Lung (tissue), 13 donors: ENCODE results near the gene CFAP57. TPM values are rescaled to one million over a fixed set of nuclear protein-coding genes. Genes with fewer than 3 reads are reported as not detected.

Experiments
- ATAC-seq: fragments of 200-7000 bp; cut with Tn5 transposase; one replicate; pipeline ENCODE4 v1.9.1; 2020; ENCODE audit warnings: moderate number of reproducible peaks; ENCODE audit not compliant: insufficient read depth, low FRiP score
- DNase-seq, 3 donors: peaks; one replicate each; pipeline ENCODE4 v3.0.0-alpha.2; 2013 to 2017
- H3K27ac ChIP-seq, 2 donors: one replicate each; pipeline ENCODE4 v1.5.1; 2013; ENCODE audit warnings: mild to moderate bottlenecking in 2 of 2, moderate library complexity in 2 of 2, control low read depth in 1 of 2, inconsistent platforms in 1 of 2, low read depth in 1 of 2, low read length in 1 of 2
- H3K27me3 ChIP-seq, 3 donors: one replicate each; pipeline ENCODE4 v1.5.1; 2013; ENCODE audit warnings: low read length in 2 of 3; ENCODE audit not compliant: control insufficient read depth in 3 of 3, insufficient read depth in 3 of 3
- H3K36me3 ChIP-seq, 4 donors: one replicate each; pipeline ENCODE4 v1.5.1; 2013; ENCODE audit warnings: low read length in 4 of 4, mild to moderate bottlenecking in 1 of 4, moderate library complexity in 1 of 4; ENCODE audit not compliant: control insufficient read depth in 4 of 4, insufficient read depth in 4 of 4
- H3K4me1 ChIP-seq, 5 donors: one replicate each; pipeline ENCODE4 v1.5.1; 2013; ENCODE audit warnings: low read length in 5 of 5, mild to moderate bottlenecking in 2 of 5, moderate library complexity in 1 of 5; ENCODE audit not compliant: control insufficient read depth in 5 of 5, insufficient read depth in 5 of 5
- H3K4me3 ChIP-seq: one replicate; pipeline ENCODE4 v1.5.1; 2013; ENCODE audit warnings: mild to moderate bottlenecking, control low read depth, moderate library complexity
- H3K9ac ChIP-seq, 2 donors: one replicate each; pipeline ENCODE4 v1.5.1; 2013; ENCODE audit warnings: low read length in 2 of 2, control low read depth in 1 of 2; ENCODE audit not compliant: insufficient read depth in 1 of 2
- H3K9me3 ChIP-seq, 4 donors: one replicate each; pipeline ENCODE4 v1.5.1; 2013; ENCODE audit warnings: low read length in 3 of 4, mild to moderate bottlenecking in 1 of 4, moderate library complexity in 1 of 4; ENCODE audit not compliant: control insufficient read depth in 4 of 4, insufficient read depth in 3 of 4
- WGBS, 2 donors: extraction: QIAGEN DNeasy Blood & Tissue Kit; methylation state at CpG; one replicate each; pipeline ENCODE4 v1.1.7; 2013; 5-methylcytosine and 5-hydroxymethylcytosine counted together
- polyA plus RNA-seq, 2 donors: library from polyadenylated mRNA; stranded (reverse); fragments of 200-250 nt; gene quantifications; one replicate each; pipeline ENCODE4 v1.2.1, GENCODE V29; 2013
- small RNA-seq: library from RNA; depleted of rRNA; stranded (forward); fragments of <200 nt; gene quantifications from one replicate; pipeline ENCODE3, GENCODE V24; 2014; ENCODE audit warnings: low replicate concordance
- total RNA-seq, 2 donors: library from RNA; depleted of rRNA in 1 of 2; stranded (reverse); fragments of >200 nt in 1 of 2; gene quantifications; one replicate each; pipeline ENCODE4 v1.2.1, GENCODE V29; 2014 to 2021
- TF ChIP-seq, protein P1 (sequence below): IDR thresholded peaks from 2 replicates; pipeline ENCODE4 v1.5.1; 2012; ENCODE audit warnings: mild to moderate bottlenecking; ENCODE audit errors: control extremely low read depth, extremely low read depth
- donor health status: control.
- donor health status: control.
- donor health status: Bipolar disorder and iron deficiency.
- donor health status: healthy.
- donor health status: DM: yes; HTN: yes; CAD: no.

The CFAP57 gene
- total and polyA plus RNA-seq, 4 donors, result 1.7 to 12.3 (median 6.3) TPM

DNA sequence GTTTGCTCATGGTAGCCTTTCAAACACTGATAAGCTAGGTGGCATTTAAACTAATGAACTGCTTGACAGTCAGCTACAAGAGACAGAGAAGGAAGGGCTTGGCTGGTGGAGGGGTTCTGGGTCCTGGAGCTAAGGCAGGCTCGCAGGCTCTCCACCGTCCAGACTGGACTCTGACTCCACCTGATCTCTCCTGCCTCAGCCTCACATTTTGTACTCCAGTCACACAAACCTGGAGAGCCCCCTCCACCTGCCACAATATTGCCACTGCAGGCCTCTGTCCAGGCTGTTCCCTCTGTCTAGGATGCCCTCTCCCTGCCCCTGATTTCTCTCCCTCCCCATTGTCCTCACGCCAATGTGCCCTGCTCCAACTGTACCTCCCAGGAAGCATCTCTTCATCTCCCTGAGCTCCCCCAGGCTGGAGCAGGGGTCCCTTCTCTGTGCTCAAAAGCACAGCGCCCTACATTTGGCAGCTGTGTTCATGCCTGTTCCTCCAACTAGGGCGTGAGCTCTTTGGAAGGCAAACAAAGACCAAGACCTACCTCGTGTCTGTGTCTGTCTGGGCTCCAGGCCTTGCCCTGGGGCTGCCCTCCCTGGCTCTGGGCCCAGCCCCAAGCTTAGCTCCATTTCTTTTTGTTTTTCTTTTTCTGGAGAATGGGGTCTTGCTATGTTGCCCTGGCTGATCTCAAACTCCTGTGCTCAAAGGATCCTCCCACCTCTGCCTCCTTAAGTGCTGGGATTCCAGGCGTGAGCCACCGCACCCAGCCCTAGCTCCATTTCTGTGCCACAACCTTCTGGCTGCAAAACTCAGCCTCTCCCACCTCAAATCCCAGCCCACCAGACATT lies 131.6 kb downstream of the CFAP57 start:
- TF ChIP-seq, protein P1, sequence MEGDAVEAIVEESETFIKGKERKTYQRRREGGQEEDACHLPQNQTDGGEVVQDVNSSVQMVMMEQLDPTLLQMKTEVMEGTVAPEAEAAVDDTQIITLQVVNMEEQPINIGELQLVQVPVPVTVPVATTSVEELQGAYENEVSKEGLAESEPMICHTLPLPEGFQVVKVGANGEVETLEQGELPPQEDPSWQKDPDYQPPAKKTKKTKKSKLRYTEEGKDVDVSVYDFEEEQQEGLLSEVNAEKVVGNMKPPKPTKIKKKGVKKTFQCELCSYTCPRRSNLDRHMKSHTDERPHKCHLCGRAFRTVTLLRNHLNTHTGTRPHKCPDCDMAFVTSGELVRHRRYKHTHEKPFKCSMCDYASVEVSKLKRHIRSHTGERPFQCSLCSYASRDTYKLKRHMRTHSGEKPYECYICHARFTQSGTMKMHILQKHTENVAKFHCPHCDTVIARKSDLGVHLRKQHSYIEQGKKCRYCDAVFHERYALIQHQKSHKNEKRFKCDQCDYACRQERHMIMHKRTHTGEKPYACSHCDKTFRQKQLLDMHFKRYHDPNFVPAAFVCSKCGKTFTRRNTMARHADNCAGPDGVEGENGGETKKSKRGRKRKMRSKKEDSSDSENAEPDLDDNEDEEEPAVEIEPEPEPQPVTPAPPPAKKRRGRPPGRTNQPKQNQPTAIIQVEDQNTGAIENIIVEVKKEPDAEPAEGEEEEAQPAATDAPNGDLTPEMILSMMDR, result no peak
- peak overlapping the region in 1 of 2 donors; percentile 44 for H3K27ac ChIP-seq
- peak in 2 of 3 donors; percentile 56 for DNase-seq
- peaks cover 3 to 35% (median 21%) of the 10 kb centered on the region in 5 donors for H3K4me1 ChIP-seq
- H3K9me3 ChIP-seq, result no peaks in the 10 kb centered on the region
- H3K36me3 ChIP-seq, result peaks cover 0 to 12% (median 0%) of the 10 kb centered on the region in 4 donors
- 53 to 80% methylated on average over 8 of the region's 8 CpGs for WGBS, 2 donors
- H3K4me3 ChIP-seq, result no peak overlapping the region
- no peak for ATAC-seq
- no peak overlapping the region for H3K9ac ChIP-seq
- no peaks in the 10 kb centered on the region for H3K27me3 ChIP-seq

Small RNA genes within 50 kb of the gene (small RNA-seq; reads per million reads assigned to genes)
- not detected for gene RNA5SP46

Other genes with a start within 250 kb of the CFAP57 start
- 100 to 1,000 TPM in 1 of 2 donors, 10 to 100 TPM in 1; 20.1 to 143 TPM for gene SLC2A1, start 213.5 kb upstream of the CFAP57 start, total RNA-seq
- gene SLC2A1, start 213.5 kb upstream of the CFAP57 start, polyA plus RNA-seq, result 10 to 100 TPM in 1 of 2 donors, 1 to 10 TPM in 1; 9.5 to 37.1 TPM
- gene EBNA1BP2, start within 50 bp of the CFAP57 start, total RNA-seq, result 10 to 100 TPM; 35.9 to 65.3 TPM
- 10 to 100 TPM; 51.5 to 99.4 TPM for gene EBNA1BP2, start within 50 bp of the CFAP57 start, polyA plus RNA-seq
- gene TMEM125, start 97.7 kb downstream of the CFAP57 start, total RNA-seq, result 100 to 1,000 TPM in 1 of 2 donors, 10 to 100 TPM in 1; 41.0 to 228 TPM
- gene TMEM125, start 97.7 kb downstream of the CFAP57 start, polyA plus RNA-seq, result 100 to 1,000 TPM; 101 to 127 TPM
- gene C1orf210, start 113.3 kb downstream of the CFAP57 start, total RNA-seq, result 10 to 100 TPM; 10.4 to 24.7 TPM
- gene C1orf210, start 113.3 kb downstream of the CFAP57 start, polyA plus RNA-seq, result 10 to 100 TPM; 17.2 to 25.9 TPM
- 100 to 1,000 TPM in 1 of 2 donors, 10 to 100 TPM in 1; 52.3 to 133 TPM for gene TIE1, start 128.7 kb downstream of the CFAP57 start, total RNA-seq
- 10 to 100 TPM; 20.5 to 31.9 TPM for gene TIE1, start 128.7 kb downstream of the CFAP57 start, polyA plus RNA-seq
- gene MPL, start 165.5 kb downstream of the CFAP57 start, total RNA-seq, result under 1 TPM; 0.63 to 0.67 TPM
- gene MPL, start 165.5 kb downstream of the CFAP57 start, polyA plus RNA-seq, result under 1 TPM; 0.12 to 0.23 TPM
- gene CDC20, start 186.7 kb downstream of the CFAP57 start, total RNA-seq, result 1 to 10 TPM; 4.8 to 6.1 TPM
- gene CDC20, start 186.7 kb downstream of the CFAP57 start, polyA plus RNA-seq, result 1 to 10 TPM; 3.6 to 5.6 TPM
- gene ELOVL1, start 195.7 kb downstream of the CFAP57 start, total RNA-seq, result 100 to 1,000 TPM in 1 of 2 donors, 10 to 100 TPM in 1; 41.2 to 126 TPM
- gene ELOVL1, start 195.7 kb downstream of the CFAP57 start, polyA plus RNA-seq, result 100 to 1,000 TPM in 1 of 2 donors, 10 to 100 TPM in 1; 79.1 to 174 TPM
- gene MED8, start 217.5 kb downstream of the CFAP57 start, total RNA-seq, result 10 to 100 TPM; 35.5 to 44.4 TPM
- 10 to 100 TPM; 35.9 to 45.1 TPM for gene MED8, start 217.5 kb downstream of the CFAP57 start, polyA plus RNA-seq
- 10 to 100 TPM; 48.5 to 71.5 TPM for gene SZT2, start 217.6 kb downstream of the CFAP57 start, total RNA-seq
- gene SZT2, start 217.6 kb downstream of the CFAP57 start, polyA plus RNA-seq, result 10 to 100 TPM; 15.2 to 31.8 TPM